Suprapubic skin (tissue), 4 donors: ENCODE data around the gene PPP3R1. TPM values are rescaled to one million over a fixed set of nuclear protein-coding genes. Genes with fewer than 3 reads are reported as not detected.

ENCODE experiments used
- DNase-seq, 2 donors: peaks; one replicate each; pipeline ENCODE4 v3.0.0-alpha.2; 2019; ENCODE audit warnings: low spot score in 2 of 2
- H3K27ac ChIP-seq: fragments of 200-600 bp; sonication (generic); one replicate; pipeline ENCODE4 v1.5.1; 2019
- H3K27me3 ChIP-seq: fragments of 200-600 bp; sonication (generic); one replicate; pipeline ENCODE4 v1.5.1; 2019
- H3K36me3 ChIP-seq: fragments of 200-600 bp; sonication (generic); one replicate; pipeline ENCODE4 v1.5.1; 2019
- H3K4me1 ChIP-seq: fragments of 200-600 bp; sonication (generic); one replicate; pipeline ENCODE4 v1.5.1; 2019
- H3K4me3 ChIP-seq: fragments of 200-600 bp; sonication (generic); one replicate; pipeline ENCODE4 v1.5.1; 2019; ENCODE audit warnings: mild to moderate bottlenecking
- H3K9me3 ChIP-seq: fragments of 200-600 bp; sonication (generic); one replicate; pipeline ENCODE4 v1.5.1; 2019
- CTCF ChIP-seq, 2 donors: fragments of 200-600 bp in 1 of 2; fragments of 450-650 bp in 1 of 2; sonication (generic) in 1 of 2; IDR thresholded peaks; one replicate each; pipeline ENCODE4 v1.5.1; 2016 to 2019; ENCODE audit warnings: antibody characterized with exemption in 2 of 2, mild to moderate bottlenecking in 1 of 2, moderate library complexity in 1 of 2
- EP300 ChIP-seq: sonication (generic); formaldehyde crosslinking; IDR thresholded peaks from one replicate; pipeline ENCODE4 v1.6.1; 2017; ENCODE audit warnings: antibody characterized with exemption
- POLR2A ChIP-seq, 2 donors: fragments of 450-650 bp; IDR thresholded peaks; one replicate each; pipeline ENCODE4 v1.6.1; 2017; ENCODE audit warnings: antibody characterized with exemption in 2 of 2, mild to moderate bottlenecking in 2 of 2, moderate library complexity in 2 of 2
- POLR2AphosphoS5 ChIP-seq, 3 donors: sonication (generic); formaldehyde crosslinking; IDR thresholded peaks; one replicate each; pipeline ENCODE4 v1.6.1; 2017; ENCODE audit warnings: antibody characterized with exemption in 3 of 3
- WGBS: methylation state at CpG from one replicate; pipeline ENCODE4 v1.1.5; 2018; 5-methylcytosine and 5-hydroxymethylcytosine counted together
- total RNA-seq, 4 donors: library from RNA; depleted of rRNA; stranded (reverse); fragments of >200 nt; gene quantifications; one replicate each; pipeline ENCODE4 v1.1.0, GENCODE V29; 2016

Gene PPP3R1
- total RNA-seq, 4 donors from 2014 or later: 31.3 to 40.0 (median 36.2) TPM

GRCh38 chr2:68155618-68156017 is 96.7 kb downstream of the PPP3R1 start:
- Histone ChIP-seq H3K27me3 (no peaks in the 10 kb centered on the region), H3K27ac (no peak overlapping the region)
- 90% methylated on average over 7 of the region's 7 CpGs for WGBS

GRCh38 chr2:68152681-68153347 is 99.5 kb downstream of the PPP3R1 start:
- WGBS: 60% methylated on average over 3 of the region's 3 CpGs
- Histone ChIP-seq H3K27ac (no peak overlapping the region), H3K27me3 (no peaks in the 10 kb centered on the region), H3K4me3 (no peak overlapping the region), H3K4me1 (peaks cover 20% of the 10 kb centered on the region), H3K9me3 (no peaks in the 10 kb centered on the region), H3K36me3 (no peaks in the 10 kb centered on the region)
- no peak for DNase-seq
- TF ChIP-seq POLR2AphosphoS5 (IDR thresholded peaks at IDR 0.05): no peak
- no peak for TF ChIP-seq CTCF (IDR thresholded peaks at IDR 0.05)
- TF ChIP-seq POLR2A (IDR thresholded peaks at IDR 0.05): no peak
- TF ChIP-seq EP300: no peak

More at GRCh38 chr2:68155618-68156017, 96.7 kb downstream of the PPP3R1 start:
- TF ChIP-seq POLR2AphosphoS5 (IDR thresholded peaks at IDR 0.05) (no peak), CTCF (IDR thresholded peaks at IDR 0.05) (no peak), EP300 (no peak), POLR2A (IDR thresholded peaks at IDR 0.05) (no peak)
- no peak for DNase-seq
- Histone ChIP-seq H3K36me3 (peaks cover 4% of the 10 kb centered on the region), H3K4me3 (no peak overlapping the region), H3K4me1 (peaks cover 33% of the 10 kb centered on the region), H3K9me3 (no peaks in the 10 kb centered on the region)

GRCh38 chr2:68151037-68151436 is 101.3 kb downstream of the PPP3R1 start:
- no peaks in the 10 kb centered on the region for H3K27me3 ChIP-seq
- H3K4me3 ChIP-seq: no peak overlapping the region
- no peaks in the 10 kb centered on the region for H3K9me3 ChIP-seq
- H3K36me3 ChIP-seq: no peaks in the 10 kb centered on the region
- H3K4me1 ChIP-seq: peaks cover 11% of the 10 kb centered on the region
- TF ChIP-seq POLR2A (IDR thresholded peaks at IDR 0.05) (no peak), POLR2AphosphoS5 (IDR thresholded peaks at IDR 0.05) (no peak), EP300 (no peak), CTCF (IDR thresholded peaks at IDR 0.05) (no peak)
- DNase-seq: no peak
- H3K27ac ChIP-seq: no peak overlapping the region

GRCh38 chr2:68141875-68142274 is 110.5 kb downstream of the PPP3R1 start:
- no peak for DNase-seq
- TF ChIP-seq POLR2AphosphoS5 (IDR thresholded peaks at IDR 0.05) (no peak), CTCF (IDR thresholded peaks at IDR 0.05) (no peak), POLR2A (IDR thresholded peaks at IDR 0.05) (no peak), EP300 (no peak)
- Histone ChIP-seq H3K4me3 (no peak overlapping the region), H3K27ac (no peak overlapping the region), H3K4me1 (no peaks in the 10 kb centered on the region), H3K36me3 (peaks cover 6% of the 10 kb centered on the region), H3K27me3 (no peaks in the 10 kb centered on the region), H3K9me3 (no peaks in the 10 kb centered on the region)
- WGBS: 91% methylated on average over 2 of the region's 2 CpGs

- Histone ChIP-seq H3K4me3 (no peak overlapping the region), H3K9me3 (no peaks in the 10 kb centered on the region), H3K36me3 (peaks cover 20% of the 10 kb centered on the region), H3K27ac (no peak overlapping the region), H3K4me1 (no peaks in the 10 kb centered on the region), H3K27me3 (no peaks in the 10 kb centered on the region)
- TF ChIP-seq CTCF (IDR thresholded peaks at IDR 0.05) (no peak), POLR2AphosphoS5 (IDR thresholded peaks at IDR 0.05) (no peak), EP300 (no peak), POLR2A (IDR thresholded peaks at IDR 0.05) (no peak)
- WGBS: 82% methylated on average over 7 of the region's 7 CpGs
- DNase-seq: no peak
These were observed 116.6 kb downstream of the PPP3R1 start for GRCh38 chr2:68135448-68136320.
